Neural progenitor cell (in vitro differentiated cells): Measurements from ENCODE around the gene KLHL29. TPM values are rescaled to one million over a fixed set of nuclear protein-coding genes. Genes with fewer than 3 reads are reported as not detected.

ENCODE experiments used
- DNase-seq: peaks from one replicate; pipeline ENCODE4 v3.0.0-alpha.2; 2016; ENCODE audit warnings: low spot score
- H2AFZ ChIP-seq: fragments of 200-600 bp; sonication (generic); replicated peaks from 2 replicates; pipeline ENCODE4 v1.6.1; 2016; ENCODE audit warnings: antibody characterized with exemption
- H3F3A ChIP-seq: fragments of 200-600 bp; sonication (generic); 2 replicates; pipeline ENCODE4 v1.6.1; 2016; ENCODE audit warnings: antibody characterized with exemption, low read depth
- H3K27ac ChIP-seq: fragments of 200-600 bp; sonication (generic); 2 replicates; pipeline ENCODE4 v1.5.1; 2016; ENCODE audit warnings: mild to moderate bottlenecking
- H3K27me3 ChIP-seq: fragments of 200-600 bp; sonication (generic); 2 replicates; pipeline ENCODE4 v1.6.1; 2016; ENCODE audit warnings: mild to moderate bottlenecking, moderate library complexity
- H3K36me3 ChIP-seq: fragments of 200-600 bp; sonication (generic); 2 replicates; pipeline ENCODE4 v1.5.1; 2016
- H3K4me1 ChIP-seq: fragments of 200-600 bp; sonication (generic); 2 replicates; pipeline ENCODE4 v1.6.1; 2016; ENCODE audit warnings: mixed run types
- H3K4me2 ChIP-seq: fragments of 200-600 bp; sonication (generic); 2 replicates; pipeline ENCODE4 v1.6.1; 2016
- H3K4me3 ChIP-seq: fragments of 200-600 bp; sonication (generic); 2 replicates; pipeline ENCODE4 v1.5.1; 2016
- H3K79me2 ChIP-seq: fragments of 200-600 bp; sonication (generic); 2 replicates; pipeline ENCODE4 v1.6.1; 2016; ENCODE audit warnings: low read depth
- H3K9ac ChIP-seq: fragments of 200-600 bp; sonication (generic); 2 replicates; pipeline ENCODE4 v1.6.1; 2016
- H3K9me3 ChIP-seq: fragments of 200-600 bp; sonication (generic); 2 replicates; pipeline ENCODE4 v1.5.1; 2016; ENCODE audit warnings: low read depth
- H4K20me1 ChIP-seq: fragments of 200-600 bp; sonication (generic); 2 replicates; pipeline ENCODE4 v1.6.1; 2016; ENCODE audit warnings: low read depth
- H3K27ac Mint-ChIP-seq: 3 replicates; pipeline ENCODE4 v1.8.0; 2021; ENCODE audit warnings: mixed read lengths
- H3K27me3 Mint-ChIP-seq: 2 replicates; pipeline ENCODE4 v1.8.0; 2022; ENCODE audit warnings: low read depth, mild to moderate bottlenecking, inconsistent platforms, moderate library complexity, mixed read lengths; ENCODE audit not compliant: insufficient read depth
- H3K36me3 Mint-ChIP-seq: 3 replicates; pipeline ENCODE4 v1.8.0; 2021; ENCODE audit warnings: mixed read lengths
- H3K4me1 Mint-ChIP-seq: 3 replicates; pipeline ENCODE4 v1.8.0; 2021; ENCODE audit warnings: mixed read lengths
- H3K4me3 Mint-ChIP-seq: 3 replicates; pipeline ENCODE4 v1.8.0; 2021; ENCODE audit warnings: mild to moderate bottlenecking, moderate library complexity, mixed read lengths
- H3K9me3 Mint-ChIP-seq: 3 replicates; pipeline ENCODE4 v1.8.0; 2020; ENCODE audit warnings: mixed read lengths
- CTCF ChIP-seq: fragments of 200-600 bp; sonication (generic); IDR thresholded peaks from 2 replicates; pipeline ENCODE4 v1.5.1; 2017; ENCODE audit warnings: antibody characterized with exemption, mild to moderate bottlenecking
- EZH2 ChIP-seq: fragments of 200-600 bp; sonication (generic); IDR thresholded peaks from 2 replicates; pipeline ENCODE4 v1.6.1; 2017; ENCODE audit warnings: antibody characterized with exemption, mild to moderate bottlenecking, moderate library complexity
- EZH2phosphoT487 ChIP-seq: fragments of 200-600 bp; sonication (generic); IDR thresholded peaks from 2 replicates; pipeline ENCODE4 v1.6.1; 2017; ENCODE audit warnings: antibody characterized with exemption
- total RNA-seq: library from RNA; depleted of rRNA; stranded (reverse); fragments of >200 nt; gene quantifications from 2 replicates; pipeline ENCODE4 v1.2.3, GENCODE V29; 2015; ENCODE audit warnings: low replicate concordance

Gene KLHL29
- total RNA-seq, 1 donor from 2014 or later = 1.6 TPM

GRCh38 chr2:23536326-23536725, 151.3 kb downstream of the KLHL29 start:
- Histone ChIP-seq H3K27ac (no peak overlapping the region), H3K9ac (no peak overlapping the region), H3F3A (peaks cover 17% of the 10 kb centered on the region), H3K79me2 (no peaks in the 10 kb centered on the region), H3K9me3 (no peaks in the 10 kb centered on the region), H3K36me3 (no peaks in the 10 kb centered on the region), H4K20me1 (no peaks in the 10 kb centered on the region), H3K4me3 (no peak overlapping the region), H3K27me3 (no peaks in the 10 kb centered on the region), H3K4me2 (peak overlapping the region; percentile 27), H2AFZ (peak overlapping the region; percentile 92), H3K4me1 (peaks cover 32% of the 10 kb centered on the region)
- Mint-ChIP-seq H3K4me1 (peaks cover 49% of the 10 kb centered on the region), H3K27ac (peak overlapping the region; percentile 69), H3K36me3 (no peaks in the 10 kb centered on the region), H3K27me3 (peaks cover 11% of the 10 kb centered on the region), H3K9me3 (no peaks in the 10 kb centered on the region), H3K4me3 (no peak overlapping the region)
- no peak for TF ChIP-seq EZH2phosphoT487
- TF ChIP-seq EZH2 = no peak
- no peak for TF ChIP-seq CTCF
- DNase-seq = no peak

- H3K36me3 Mint-ChIP-seq = no peaks in the 10 kb centered on the region
- Histone ChIP-seq H3K36me3 (no peaks in the 10 kb centered on the region), H2AFZ (no peak overlapping the region), H3K27ac (no peak overlapping the region), H4K20me1 (no peaks in the 10 kb centered on the region), H3K4me3 (no peak overlapping the region), H3K9ac (no peak overlapping the region), H3K27me3 (no peaks in the 10 kb centered on the region), H3K9me3 (no peaks in the 10 kb centered on the region), H3F3A (peaks cover 14% of the 10 kb centered on the region), H3K4me2 (no peak overlapping the region), H3K79me2 (no peaks in the 10 kb centered on the region), H3K4me1 (peaks cover 25% of the 10 kb centered on the region)
- no peak for TF ChIP-seq EZH2phosphoT487
- TF ChIP-seq EZH2 = no peak
- TF ChIP-seq CTCF = no peak
- peaks cover 10% of the 10 kb centered on the region for H3K27me3 Mint-ChIP-seq
- no peaks in the 10 kb centered on the region for H3K9me3 Mint-ChIP-seq
- H3K4me3 Mint-ChIP-seq = no peak overlapping the region
- peaks cover 54% of the 10 kb centered on the region for H3K4me1 Mint-ChIP-seq
- no peak overlapping the region for H3K27ac Mint-ChIP-seq
- DNase-seq = no peak
These were observed 153.0 kb downstream of the KLHL29 start for GRCh38 chr2:23537991-23538390.

DNA sequence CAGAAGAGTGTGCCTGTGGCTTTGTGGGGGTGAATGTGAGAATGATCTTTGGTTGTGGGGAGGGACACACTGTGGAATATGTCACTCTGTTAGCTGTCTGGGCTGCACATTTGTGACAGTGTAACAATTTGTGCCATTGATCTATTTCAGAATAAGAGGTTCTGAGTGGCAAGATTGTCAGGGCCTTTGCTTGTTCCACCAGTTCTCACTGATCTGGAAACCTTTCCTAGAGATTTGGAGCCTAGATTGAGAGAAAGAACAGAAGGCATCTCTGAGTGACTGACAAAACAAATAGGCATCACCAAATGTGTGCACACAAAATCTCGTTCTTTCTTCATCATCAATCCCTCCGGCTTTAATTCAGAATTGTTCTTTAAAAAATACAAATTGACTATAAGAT, 153.6 kb downstream of the KLHL29 start:
- Histone ChIP-seq H3K79me2 (no peaks in the 10 kb centered on the region), H3K4me3 (no peak overlapping the region), H4K20me1 (no peaks in the 10 kb centered on the region), H2AFZ (no peak overlapping the region), H3K27me3 (no peaks in the 10 kb centered on the region), H3K36me3 (no peaks in the 10 kb centered on the region), H3K4me1 (peaks cover 19% of the 10 kb centered on the region), H3F3A (peaks cover 8% of the 10 kb centered on the region), H3K9me3 (no peaks in the 10 kb centered on the region), H3K4me2 (no peak overlapping the region), H3K27ac (no peak overlapping the region), H3K9ac (no peak overlapping the region)
- H3K27ac Mint-ChIP-seq = no peak overlapping the region
- H3K4me1 Mint-ChIP-seq = peaks cover 54% of the 10 kb centered on the region
- peaks cover 6% of the 10 kb centered on the region for H3K27me3 Mint-ChIP-seq
- no peak overlapping the region for H3K4me3 Mint-ChIP-seq
- no peaks in the 10 kb centered on the region for H3K9me3 Mint-ChIP-seq
- H3K36me3 Mint-ChIP-seq = no peaks in the 10 kb centered on the region
- TF ChIP-seq CTCF (no peak), EZH2phosphoT487 (no peak), EZH2 (no peak)
- no peak for DNase-seq
